DND-41 (cell line): ENCODE data around the gene TCF12.

Experiments
- ATAC-seq: fragments of 200-7000 bp; cut with Tn5 transposase; 3 replicates; pipeline ENCODE4 v1.9.1; 2021; ENCODE audit warnings: low read depth; ENCODE audit not compliant: insufficient read depth
- DNase-seq: peaks from one replicate; pipeline ENCODE4 v3.0.0-alpha.2; 2020
- H2AFZ ChIP-seq: 2 replicates; pipeline ENCODE4 v1.6.0; 2012; ENCODE audit warnings: low read depth, low read length
- H3K27ac ChIP-seq: 2 replicates; pipeline ENCODE4 v1.5.1; 2012; ENCODE audit warnings: low read length, inconsistent platforms
- H3K27me3 ChIP-seq: fragments of 200-600 bp; sonication (generic); 2 replicates; pipeline ENCODE4 v1.6.0; 2012; ENCODE audit warnings: low read length, mild to moderate bottlenecking, inconsistent platforms; ENCODE audit not compliant: insufficient read depth, poor library complexity
- H3K36me3 ChIP-seq: 2 replicates; pipeline ENCODE4 v1.5.1; 2012; ENCODE audit warnings: low read length, inconsistent platforms; ENCODE audit not compliant: insufficient read depth
- H3K4me1 ChIP-seq: 2 replicates; pipeline ENCODE4 v1.5.1; 2012; ENCODE audit warnings: mild to moderate bottlenecking, low read length; ENCODE audit not compliant: insufficient read depth
- H3K4me2 ChIP-seq: 2 replicates; pipeline ENCODE4 v1.6.0; 2012; ENCODE audit warnings: mild to moderate bottlenecking, moderate library complexity, low read length, inconsistent platforms; ENCODE audit not compliant: insufficient read depth
- H3K4me3 ChIP-seq, 2 experiments: fragments of 200-600 bp in 1 of 2; shearing (Covaris generic) in 1 of 2; 2 replicates each; pipeline ENCODE4 v1.5.1; 2012 to 2016; ENCODE audit warnings: inconsistent platforms in 2 of 2, low read length in 2 of 2, mild to moderate bottlenecking in 2 of 2, low read depth in 1 of 2, moderate library complexity in 1 of 2
- H3K79me2 ChIP-seq: 2 replicates; pipeline ENCODE4 v1.6.0; 2012; ENCODE audit warnings: low read length, inconsistent platforms; ENCODE audit not compliant: insufficient read depth
- H3K9ac ChIP-seq: 2 replicates; pipeline ENCODE4 v1.6.0; 2012; ENCODE audit warnings: low read depth, mild to moderate bottlenecking, inconsistent platforms, low read length, moderate library complexity
- H3K9me3 ChIP-seq: 2 replicates; pipeline ENCODE4 v1.5.1; 2012; ENCODE audit warnings: low read length, moderate library complexity, mild to moderate bottlenecking, inconsistent platforms; ENCODE audit not compliant: insufficient read depth, severe bottlenecking
- H4K20me1 ChIP-seq: 2 replicates; pipeline ENCODE4 v1.6.0; 2012; ENCODE audit warnings: low read length; ENCODE audit not compliant: insufficient read depth
- EZH2 ChIP-seq: IDR thresholded peaks from 3 replicates; pipeline ENCODE4 v1.6.1; 2012; ENCODE audit warnings: borderline replicate concordance, low read depth, mild to moderate bottlenecking, moderate library complexity, low read length, inconsistent platforms; ENCODE audit not compliant: severe bottlenecking
- TF ChIP-seq, protein P1 (sequence below): IDR thresholded peaks from 2 replicates; pipeline ENCODE4 v1.5.1; 2012; ENCODE audit warnings: borderline replicate concordance, low read length, moderate library complexity, mild to moderate bottlenecking; ENCODE audit not compliant: poor library complexity, severe bottlenecking; ENCODE audit errors: extremely low read depth

TCF12 gene

DNA sequence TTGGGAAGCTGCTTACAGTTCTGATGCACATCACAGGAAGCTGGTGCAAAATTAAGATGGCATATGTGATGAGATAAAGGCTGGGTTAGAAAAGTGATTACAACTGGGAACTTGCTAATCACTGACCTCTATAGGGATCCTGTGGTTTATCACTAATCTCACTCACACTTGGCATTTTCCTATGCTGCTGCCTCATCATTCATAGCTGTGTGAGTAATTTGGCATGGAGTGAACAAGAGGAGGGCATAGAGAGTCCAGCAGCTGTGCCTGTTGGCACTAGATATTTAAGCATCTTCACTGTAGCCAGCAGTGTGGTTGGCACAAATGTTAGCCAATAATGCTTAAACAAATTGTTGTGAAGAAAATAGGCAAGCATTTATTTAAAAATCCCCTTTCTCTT is 240.1 kb downstream of the TCF12 start:
- Histone ChIP-seq H3K4me2 (no peak overlapping the region), H4K20me1 (no peaks in the 10 kb centered on the region), H3K79me2 (peaks cover 9% of the 10 kb centered on the region), H3K4me3 (no peak overlapping the region), H3K9me3 (no peaks in the 10 kb centered on the region), H3K4me1 (no peaks in the 10 kb centered on the region), H3K27me3 (no peaks in the 10 kb centered on the region), H3K9ac (no peak overlapping the region), H3K27ac (no peak overlapping the region), H3K36me3 (peaks cover 12% of the 10 kb centered on the region; the same call in 1 of the 2 replicates), H2AFZ (no peak overlapping the region)
- no peak for ATAC-seq
- no peak for DNase-seq
- TF ChIP-seq EZH2, result no peak
- TF ChIP-seq, protein P1, sequence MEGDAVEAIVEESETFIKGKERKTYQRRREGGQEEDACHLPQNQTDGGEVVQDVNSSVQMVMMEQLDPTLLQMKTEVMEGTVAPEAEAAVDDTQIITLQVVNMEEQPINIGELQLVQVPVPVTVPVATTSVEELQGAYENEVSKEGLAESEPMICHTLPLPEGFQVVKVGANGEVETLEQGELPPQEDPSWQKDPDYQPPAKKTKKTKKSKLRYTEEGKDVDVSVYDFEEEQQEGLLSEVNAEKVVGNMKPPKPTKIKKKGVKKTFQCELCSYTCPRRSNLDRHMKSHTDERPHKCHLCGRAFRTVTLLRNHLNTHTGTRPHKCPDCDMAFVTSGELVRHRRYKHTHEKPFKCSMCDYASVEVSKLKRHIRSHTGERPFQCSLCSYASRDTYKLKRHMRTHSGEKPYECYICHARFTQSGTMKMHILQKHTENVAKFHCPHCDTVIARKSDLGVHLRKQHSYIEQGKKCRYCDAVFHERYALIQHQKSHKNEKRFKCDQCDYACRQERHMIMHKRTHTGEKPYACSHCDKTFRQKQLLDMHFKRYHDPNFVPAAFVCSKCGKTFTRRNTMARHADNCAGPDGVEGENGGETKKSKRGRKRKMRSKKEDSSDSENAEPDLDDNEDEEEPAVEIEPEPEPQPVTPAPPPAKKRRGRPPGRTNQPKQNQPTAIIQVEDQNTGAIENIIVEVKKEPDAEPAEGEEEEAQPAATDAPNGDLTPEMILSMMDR, result no peak

DNA sequence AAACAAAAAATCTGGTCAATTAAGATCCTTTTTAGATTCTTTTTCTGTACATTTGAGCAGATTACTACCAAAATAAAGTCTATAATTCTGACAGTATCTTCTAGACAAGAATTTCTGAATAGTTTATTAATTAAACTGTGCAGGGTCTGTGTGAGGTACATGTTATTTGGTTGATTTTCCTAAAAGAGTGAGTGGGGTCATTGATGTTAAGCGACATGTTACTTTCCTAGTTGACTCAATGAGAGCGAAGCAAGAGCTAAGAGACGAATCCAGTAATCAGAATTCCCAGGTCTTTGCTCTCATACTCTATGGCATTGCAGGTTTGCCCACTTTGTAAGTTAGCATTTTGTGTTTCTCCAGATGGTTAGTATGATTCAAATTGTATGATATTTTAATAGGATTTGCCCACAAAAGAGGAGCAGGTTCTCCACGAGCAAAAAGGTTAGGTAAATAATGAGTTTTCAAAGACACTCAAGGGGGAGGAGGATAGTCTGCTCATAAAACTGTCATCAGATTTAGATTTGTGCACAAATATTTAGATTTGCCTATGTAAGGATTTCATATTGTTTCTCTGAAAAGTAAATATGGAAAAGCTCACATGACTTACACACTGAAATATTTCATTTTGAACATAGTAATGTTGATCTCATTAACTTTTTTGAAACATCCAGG is 240.7 kb downstream of the TCF12 start:
- H3K9me3 ChIP-seq, result no peaks in the 10 kb centered on the region
- no peak for DNase-seq
- no peaks in the 10 kb centered on the region for H4K20me1 ChIP-seq
- ATAC-seq, result no peak
- no peak overlapping the region for H2AFZ ChIP-seq
- H3K79me2 ChIP-seq, result peaks cover 9% of the 10 kb centered on the region
- no peak overlapping the region for H3K9ac ChIP-seq
- no peak overlapping the region for H3K4me3 ChIP-seq
- H3K4me1 ChIP-seq, result no peaks in the 10 kb centered on the region
- no peak overlapping the region for H3K4me2 ChIP-seq
- H3K36me3 ChIP-seq, result peaks cover 12% of the 10 kb centered on the region; the same call in 1 of the 2 replicates
- TF ChIP-seq EZH2, result no peak
- TF ChIP-seq, protein P1, result no peak
- H3K27ac ChIP-seq, result no peak overlapping the region
- no peaks in the 10 kb centered on the region for H3K27me3 ChIP-seq

DNA sequence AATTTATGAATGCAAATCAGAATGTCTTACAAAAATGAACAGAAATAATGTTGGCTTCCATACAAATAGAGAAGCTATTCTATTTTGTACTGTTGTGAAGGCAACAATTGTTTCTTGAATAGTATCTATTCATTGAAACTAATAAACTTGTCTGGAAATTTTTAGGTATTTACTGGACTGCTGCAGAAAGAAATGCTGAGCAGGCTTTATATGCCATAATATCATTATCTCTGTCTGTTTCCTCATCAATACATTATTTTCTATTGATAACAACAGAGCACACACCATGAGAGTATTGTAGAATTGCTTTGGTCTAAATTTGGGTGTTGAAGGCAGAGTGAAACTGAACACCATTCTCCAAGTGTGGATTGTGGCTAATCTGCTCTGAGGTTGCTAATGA is 241.3 kb downstream of the TCF12 start:
- TF ChIP-seq, protein P1, result no peak
- no peak for TF ChIP-seq EZH2
- H3K27me3 ChIP-seq, result no peaks in the 10 kb centered on the region
- H3K4me3 ChIP-seq, result no peak overlapping the region
- H4K20me1 ChIP-seq, result no peaks in the 10 kb centered on the region
- H2AFZ ChIP-seq, result no peak overlapping the region
- H3K27ac ChIP-seq, result no peak overlapping the region
- no peaks in the 10 kb centered on the region for H3K4me1 ChIP-seq
- no peak for DNase-seq
- H3K79me2 ChIP-seq, result peaks cover 9% of the 10 kb centered on the region
- H3K9ac ChIP-seq, result no peak overlapping the region
- no peak overlapping the region for H3K4me2 ChIP-seq
- no peaks in the 10 kb centered on the region for H3K9me3 ChIP-seq
- no peak for ATAC-seq
- peaks cover 12% of the 10 kb centered on the region; the same call in 1 of the 2 replicates for H3K36me3 ChIP-seq
